A549 (cell line): ENCODE results near the gene TWIST1. TPM values are rescaled to one million over a fixed set of nuclear protein-coding genes. Genes with fewer than 3 reads are reported as not detected.

ENCODE experiments used
- ATAC-seq, 2 experiments: fragments of 200-7000 bp in 1 of 2; fragments of >200 bp in 1 of 2; cut with Nextera tagmentation in 1 of 2; cut with Tn5 transposase in 1 of 2; 3 replicates each; pipeline versions ENCODE4 v1.8.0 to v1.9.1; 2018 to 2020; ENCODE audit warnings: mild to moderate bottlenecking in 1 of 2, moderate library complexity in 1 of 2
- CTCF ChIA-PET: fragments of 300-600 bp; sonication (Branson Sonifier 250); formaldehyde crosslinking; extraction: SDS; loops from one replicate; lab custom pipeline; 2021; ENCODE audit warnings: antibody characterized with exemption, inconsistent platforms; lab: Yijun Ruan, JAX
- POLR2A ChIA-PET: fragments of 350-600 bp; formaldehyde crosslinking; extraction: SDS; loops from one replicate; lab custom pipeline; 2021; ENCODE audit warnings: antibody characterized with exemption, inconsistent platforms; lab: Yijun Ruan, JAX
- DNase-seq, 2 experiments: peaks; one replicate each; pipeline versions ENCODE4 v3.0.0 to v3.0.0-alpha.2; 2011 to 2016; ENCODE audit warnings: low read depth in 1 of 2, low spot score in 1 of 2
- FAIRE-seq: peaks from 2 replicates; lab custom pipeline; 2011; peaks lifted over from hg19 to GRCh38; lab: Jason Lieb, UNC
- H3K27ac ChIP-seq, 2 experiments: fragments of >200 bp; sonication (Bioruptor Twin); formaldehyde crosslinking; 3 replicates each; pipeline ENCODE4 v1.5.1; 2016 to 2017
- H3K4me1 ChIP-seq: fragments of >200 bp; sonication (Bioruptor Twin); formaldehyde crosslinking; 3 replicates; pipeline ENCODE4 v1.6.1; 2016
- H3K4me2 ChIP-seq: fragments of >200 bp; sonication (Bioruptor Twin); formaldehyde crosslinking; 3 replicates; pipeline ENCODE4 v1.6.1; 2016
- H3K4me3 ChIP-seq: fragments of >200 bp; sonication (Bioruptor Twin); formaldehyde crosslinking; 3 replicates; pipeline ENCODE4 v1.5.1; 2016
- H3K9me3 ChIP-seq: fragments of >200 bp; sonication (Bioruptor Twin); formaldehyde crosslinking; 3 replicates; pipeline ENCODE4 v1.6.1; 2016
- ATOH8 ChIP-seq: fragments of 250-450 bp; sonication (Bioruptor Pico); IDR thresholded peaks from 2 replicates; pipeline ENCODE4 v1.5.0; 2020; ENCODE audit warnings: low read depth, mild to moderate bottlenecking, moderate library complexity
- BHLHE40 ChIP-seq: IDR thresholded peaks from 2 replicates; pipeline ENCODE4 v1.6.1; 2012; ENCODE audit warnings: low read depth, low read length, inconsistent platforms
- CBX8 ChIP-seq: fragments of 200-600 bp; sonication (generic); IDR thresholded peaks from 2 replicates; pipeline ENCODE4 v1.6.1; 2016
- CTCF ChIP-seq: fragments of >200 bp; sonication (Bioruptor Twin); formaldehyde crosslinking; IDR thresholded peaks from 3 replicates; pipeline ENCODE4 v1.5.1; 2016
- E2F6 ChIP-seq: IDR thresholded peaks from 2 replicates; pipeline ENCODE4 v1.6.1; 2012; ENCODE audit warnings: low read depth, borderline replicate concordance
- EHF ChIP-seq: fragments of 250-450 bp; sonication (Bioruptor Pico); IDR thresholded peaks from 2 replicates; pipeline ENCODE4 v1.5.0; 2020; ENCODE audit warnings: mild to moderate bottlenecking
- EHMT2 ChIP-seq: fragments of 200-600 bp; sonication (generic); IDR thresholded peaks from 2 replicates; pipeline ENCODE4 v1.6.1; 2016; ENCODE audit warnings: antibody characterized with exemption, low read depth, mild to moderate bottlenecking, moderate library complexity
- EP300 ChIP-seq, 2 experiments: fragments of >200 bp; sonication (Bioruptor Twin); formaldehyde crosslinking; IDR thresholded peaks; 2 replicates in 1 of 2; 3 replicates in 1 of 2; pipeline ENCODE4 v1.6.1; 2016 to 2017
- ESRRA ChIP-seq: fragments of 150-350 bp; IDR thresholded peaks from 2 replicates; pipeline ENCODE4 v1.6.1; 2014; ENCODE audit warnings: mild to moderate bottlenecking, low read length, borderline replicate concordance
- FOSB ChIP-seq: fragments of 250-450 bp; sonication (Bioruptor Pico); IDR thresholded peaks from 2 replicates; pipeline ENCODE4 v1.5.0; 2020; ENCODE audit warnings: mild to moderate bottlenecking, moderate library complexity
- FOSL2 ChIP-seq, 2 experiments: fragments of 450-650 bp in 1 of 2; fragments of >200 bp in 1 of 2; sonication (Bioruptor Twin) in 1 of 2; formaldehyde crosslinking; IDR thresholded peaks; 2 replicates each; pipeline versions ENCODE4 v1.5.0 to v1.6.1; 2016 to 2020; ENCODE audit warnings: mild to moderate bottlenecking in 1 of 2, moderate library complexity in 1 of 2
- GATA3 ChIP-seq: IDR thresholded peaks from 2 replicates; pipeline ENCODE4 v1.6.1; 2012; ENCODE audit warnings: borderline replicate concordance
- HDAC2 ChIP-seq: fragments of 200-600 bp; sonication (generic); IDR thresholded peaks from 2 replicates; pipeline ENCODE4 v1.6.1; 2016
- KDM5A ChIP-seq: fragments of 200-600 bp; sonication (generic); IDR thresholded peaks from 2 replicates; pipeline ENCODE4 v1.6.1; 2016; ENCODE audit warnings: antibody characterized with exemption, mild to moderate bottlenecking
- MAFK ChIP-seq: fragments of 450-650 bp; IDR thresholded peaks from 2 replicates; pipeline ENCODE4 v1.6.1; 2014; ENCODE audit not compliant: partially characterized antibody
- MAX ChIP-seq: IDR thresholded peaks from 2 replicates; pipeline ENCODE4 v1.6.1; 2012
- NPAS2 ChIP-seq: fragments of 250-450 bp; sonication (Bioruptor Pico); IDR thresholded peaks from 2 replicates; pipeline ENCODE4 v1.8.0; 2022; ENCODE audit warnings: mild to moderate bottlenecking, moderate library complexity, borderline replicate concordance
- PHF8 ChIP-seq: fragments of 200-600 bp; sonication (generic); IDR thresholded peaks from 2 replicates; pipeline ENCODE4 v1.6.1; 2016; ENCODE audit warnings: low read depth, mild to moderate bottlenecking, antibody characterized with exemption, moderate library complexity, borderline replicate concordance
- POLR2A ChIP-seq: IDR thresholded peaks from 2 replicates; pipeline ENCODE4 v1.6.1; 2012; ENCODE audit warnings: mild to moderate bottlenecking, low read length
- RARB ChIP-seq: fragments of 250-450 bp; sonication (Bioruptor Pico); IDR thresholded peaks from 2 replicates; pipeline ENCODE4 v1.8.0; 2021; ENCODE audit warnings: mild to moderate bottlenecking, moderate library complexity
- RCOR1 ChIP-seq: fragments of 150-350 bp; IDR thresholded peaks from 2 replicates; pipeline ENCODE4 v1.6.1; 2014; ENCODE audit warnings: antibody characterized with exemption, low read length, low read depth
- RFX5 ChIP-seq: fragments of 450-650 bp; IDR thresholded peaks from 2 replicates; pipeline ENCODE4 v1.7.1; 2014; ENCODE audit warnings: antibody characterized with exemption, mild to moderate bottlenecking, moderate library complexity
- ZSCAN20 ChIP-seq: fragments of 250-450 bp; sonication (Bioruptor Pico); IDR thresholded peaks from 2 replicates; pipeline ENCODE4 v1.8.0; 2022; ENCODE audit warnings: mild to moderate bottlenecking, moderate library complexity
- WGBS: methylation state at CpG from one replicate; pipeline ENCODE4 v1.1.6; 2017; ENCODE audit errors: missing lambda C conversion rate; 5-methylcytosine and 5-hydroxymethylcytosine counted together
- polyA plus RNA-seq, 4 experiments: library from polyadenylated mRNA; depleted of rRNA in 3 of 4; stranded (reverse); fragments of >200 nt; fragmentation: RNase III in 1 of 4; extraction: RNeasy Plus Mini Kit Qiagen cat#74134 plus additional on column Dnase treatment in 1 of 4; gene quantifications; 2 replicates in 3 of 4; 3 replicates in 1 of 4; pipeline ENCODE4 v1.2.3, GENCODE V29; 2011 to 2017

TWIST1 gene
- polyA plus RNA-seq, 2 of the 4 experiments (the other 2 are of a cell fraction) = 0.61 to 1.3 TPM

DNA sequence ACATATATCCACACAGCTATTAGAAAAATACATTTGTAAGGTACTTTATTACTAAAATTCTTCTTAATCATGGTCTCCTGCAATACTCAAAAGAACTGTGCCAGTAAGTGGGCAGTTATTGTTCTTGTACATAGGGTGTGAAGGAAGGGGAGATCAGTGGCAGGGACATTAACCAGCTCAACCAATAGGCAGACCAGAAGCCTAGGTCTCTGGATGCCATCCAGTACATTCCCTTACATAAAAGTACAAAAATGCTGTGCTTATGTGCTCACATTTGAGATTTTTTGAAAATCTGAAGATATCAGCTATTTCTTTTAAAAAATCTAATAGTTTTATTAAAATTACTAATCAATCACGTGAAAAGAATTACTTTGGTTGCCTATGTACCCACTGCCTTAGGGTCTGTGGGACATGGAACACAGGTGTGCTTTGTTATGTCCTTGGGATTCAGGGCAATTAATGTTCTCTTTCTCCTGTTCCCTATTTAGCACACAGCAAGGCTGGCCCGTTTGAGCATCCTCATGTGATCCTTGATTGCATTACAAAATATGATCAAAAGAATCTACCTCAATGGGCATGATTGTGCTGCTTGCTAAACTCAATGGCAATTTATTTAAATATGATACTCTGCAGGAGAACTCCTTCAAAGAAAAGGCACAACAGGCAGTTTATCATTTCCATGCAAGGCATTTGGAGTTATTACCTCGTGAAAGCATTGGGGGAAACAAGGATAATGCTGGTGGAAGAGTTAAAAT lies 22.7 kb downstream of the TWIST1 start:
- 3% methylated on average over 3 of the region's 3 CpGs for WGBS
- Histone ChIP-seq H3K4me3 (no peak overlapping the region), H3K4me1 (no peaks in the 10 kb centered on the region)
- no peak for DNase-seq
- TF ChIP-seq HDAC2 (no peak), ATOH8 (CRISPR knock-in tag) (no peak), BHLHE40 (no peak), RCOR1 (no peak), FOSB (no peak), POLR2A (no peak), PHF8 (no peak), CBX8 (no peak), KDM5A (no peak), ESRRA (no peak), EP300 (IDR thresholded peaks at IDR 0.05) (no peak), EHF (CRISPR knock-in tag) (no peak), MAFK (no peak), RFX5 (no peak), ZSCAN20 (CRISPR knock-in tag) (no peak), RARB (no peak), E2F6 (no peak)
- TF ChIP-seq, all 56 proteins: peak for 0
- Histone ChIP-seq H3K9me3 (no peaks in the 10 kb centered on the region), H3K4me2 (no peak overlapping the region), H3K27ac (no peak overlapping the region)
- CTCF ChIA-PET = interaction anchor here (1.2 kb wide), 1 partner anchor 401 kb away, joined by 3 read pairs; no protein-coding TSS in a partner anchor
- no peak for ATAC-seq
- no peak for FAIRE-seq
- POLR2A ChIA-PET = no interaction called here

DNA sequence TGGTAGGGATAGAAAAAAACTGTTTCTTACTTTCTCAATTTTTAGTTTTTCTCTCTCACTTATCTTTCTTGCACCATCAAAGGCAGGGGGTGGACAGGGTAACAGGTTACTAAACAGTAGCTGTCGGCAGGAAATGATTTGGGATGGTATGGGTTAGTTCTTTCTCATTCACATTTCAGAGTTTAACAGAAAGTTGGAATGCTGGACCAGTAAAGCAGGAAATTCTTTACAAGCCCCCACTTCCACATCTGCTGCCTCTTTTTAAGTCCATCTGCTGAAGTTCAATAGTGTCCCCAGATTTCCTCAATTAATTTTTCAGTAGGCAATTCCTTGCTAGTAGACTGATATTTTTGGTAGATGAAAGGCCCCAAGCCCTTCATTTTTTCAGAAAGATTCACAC lies 23.3 kb downstream of the TWIST1 start:
- WGBS = 15% methylated on average over 1 of the region's 1 CpG
- POLR2A ChIA-PET = no interaction called here
- H3K9me3 ChIP-seq = no peaks in the 10 kb centered on the region
- no peaks in the 10 kb centered on the region for H3K4me1 ChIP-seq
- ATAC-seq (no peak), DNase-seq (no peak), FAIRE-seq (no peak)
- no peak overlapping the region for H3K4me2 ChIP-seq
- H3K4me3 ChIP-seq = no peak overlapping the region
- CTCF ChIA-PET = interaction anchor here (1.2 kb wide), 1 partner anchor 401 kb away, joined by 3 read pairs; no protein-coding TSS in a partner anchor
- TF ChIP-seq BHLHE40 (no peak), MAX (no peak), CBX8 (no peak), PHF8 (no peak), EHMT2 (no peak), FOSL2 (IDR thresholded peaks at IDR 0.05) (no peak), FOSL2 (CRISPR knock-in tag; IDR thresholded peaks at IDR 0.05) (no peak), GATA3 (no peak), NPAS2 (CRISPR knock-in tag) (no peak), MAFK (no peak), POLR2A (no peak), CTCF (no peak)
- no peak overlapping the region for H3K27ac ChIP-seq
